PC-3 (cell line): ENCODE measurements around the gene ATG7. TPM values are rescaled to one million over a fixed set of nuclear protein-coding genes. Genes with fewer than 3 reads are reported as not detected.

Experiments
- ATAC-seq: fragments of 200-7000 bp; cut with Tn5 transposase; 2 replicates; pipeline ENCODE4 v1.9.1; 2020; ENCODE audit warnings: mild to moderate bottlenecking, moderate library complexity
- BruUV-seq: library from RNA; stranded (reverse); fragments of 400-500 nt; replicated peaks from 2 replicates; lab custom pipeline; 2021; lab: Mats Ljungman, UMichigan
- CTCF ChIA-PET: fragments of 300-600 bp; sonication (Branson Sonifier 250); formaldehyde crosslinking; loops from one replicate; lab custom pipeline; 2022; ENCODE audit warnings: antibody characterized with exemption; lab: Charles Lee
- POLR2A ChIA-PET: fragments of 300-600 bp; sonication (Branson Sonifier 250); formaldehyde crosslinking; loops from one replicate; lab custom pipeline; 2022; ENCODE audit warnings: antibody characterized with exemption; ENCODE audit not compliant: unreplicated experiment; lab: Charles Lee
- DNase-seq: peaks from one replicate; pipeline ENCODE4 v3.0.0-alpha.2; 2015
- H2AFZ ChIP-seq: fragments of 300-600 bp; sonication (generic); 2 replicates; pipeline ENCODE4 v1.6.0; 2016; ENCODE audit warnings: antibody characterized with exemption, low read length
- H3F3A ChIP-seq: fragments of 300-600 bp; sonication (generic); one replicate; pipeline ENCODE4 v1.6.0; 2017; ENCODE audit warnings: antibody characterized with exemption, low read length, control low read depth, mild to moderate bottlenecking; ENCODE audit not compliant: unreplicated experiment
- H3K27ac ChIP-seq: fragments of 300-600 bp; sonication (generic); 2 replicates; pipeline ENCODE4 v1.5.1; 2016; ENCODE audit warnings: mild to moderate bottlenecking, low read length
- H3K27me3 ChIP-seq: fragments of 300-600 bp; sonication (generic); 2 replicates; pipeline ENCODE4 v1.6.1; 2016; ENCODE audit warnings: low read length, mixed read lengths
- H3K36me3 ChIP-seq: fragments of 300-600 bp; sonication (generic); 2 replicates; pipeline ENCODE4 v1.6.1; 2016; ENCODE audit warnings: low read depth, mixed run types, low read length, mixed read lengths
- H3K4me1 ChIP-seq: fragments of 300-600 bp; sonication (generic); 2 replicates; pipeline ENCODE4 v1.5.1; 2016; ENCODE audit warnings: low read length; ENCODE audit not compliant: insufficient read depth
- H3K4me2 ChIP-seq: fragments of 300-600 bp; sonication (generic); 2 replicates; pipeline ENCODE4 v1.6.0; 2016; ENCODE audit warnings: low read length
- H3K4me3 ChIP-seq: fragments of 300-600 bp; sonication (generic); 2 replicates; pipeline ENCODE4 v1.5.1; 2016; ENCODE audit warnings: mild to moderate bottlenecking, low read length, mixed read lengths
- H3K79me2 ChIP-seq: fragments of 300-600 bp; sonication (generic); 2 replicates; pipeline ENCODE4 v1.6.1; 2017; ENCODE audit warnings: low read length, mixed read lengths
- H3K9ac ChIP-seq: fragments of 300-600 bp; sonication (generic); 2 replicates; pipeline ENCODE4 v1.6.0; 2016; ENCODE audit warnings: mild to moderate bottlenecking, low read length
- H3K9me2 ChIP-seq: fragments of 300-600 bp; sonication (generic); replicated peaks from 2 replicates; pipeline ENCODE4 v1.6.1; 2016; ENCODE audit warnings: mixed run types, low read length, mixed read lengths
- H3K9me3 ChIP-seq: fragments of 300-600 bp; sonication (generic); 2 replicates; pipeline ENCODE4 v1.6.1; 2016; ENCODE audit warnings: low read length, mixed read lengths
- H4K20me1 ChIP-seq: fragments of 300-600 bp; sonication (generic); 2 replicates; pipeline ENCODE4 v1.6.1; 2016; ENCODE audit warnings: low read length, mixed read lengths
- CTCF ChIP-seq: fragments of 300-600 bp; sonication (generic); conservative IDR thresholded peaks from 2 replicates; pipeline ENCODE4 v1.5.1; 2017; ENCODE audit warnings: antibody characterized with exemption, low read depth, mild to moderate bottlenecking, low read length
- EZH2 ChIP-seq: fragments of 300-600 bp; sonication (generic); IDR thresholded peaks from one replicate; pipeline ENCODE4 v1.6.1; 2017; ENCODE audit warnings: antibody characterized with exemption, mild to moderate bottlenecking, low read length; ENCODE audit not compliant: unreplicated experiment
- EZH2phosphoT487 ChIP-seq: fragments of 300-600 bp; sonication (generic); IDR thresholded peaks from 2 replicates; pipeline ENCODE4 v1.6.1; 2018; ENCODE audit warnings: mild to moderate bottlenecking, antibody characterized with exemption, low read length, borderline replicate concordance
- intact Hi-C: fragments of 100-400 bp; cut with micrococcal nuclease; formaldehyde crosslinking; loops from 2 replicates; pipeline ENCODE4 v1.9.0; 2023
- total RNA-seq: library from RNA; depleted of rRNA; stranded (reverse); fragments of >200 nt; gene quantifications from 2 replicates; pipeline ENCODE4 v1.2.3, GENCODE V29; 2014

Gene ATG7
- total RNA-seq, 1 experiment from 2014 or later, result 36.5 TPM

GRCh38 chr3:11602239-11602840, 330.1 kb downstream of the ATG7 start:
- peaks cover 75% of the 10 kb centered on the region for H3K79me2 ChIP-seq
- ATAC-seq (no peak), DNase-seq (no peak)
- peaks cover 6% of the 10 kb centered on the region; the same call in 1 of the 2 replicates for H3K36me3 ChIP-seq
- no peaks in the 10 kb centered on the region for H3K9me2 ChIP-seq
- no peaks in the 10 kb centered on the region for H3K27me3 ChIP-seq
- no TSS peak for BruUV-seq
- 0 out of 2 replicates have a peak overlapping the region, but pooled peaks have one; percentile 10 for H3K4me3 ChIP-seq
- peaks cover 13% of the 10 kb centered on the region for H4K20me1 ChIP-seq
- intact Hi-C loops, result no loop called here
- ChIA-PET CTCF (no interaction called here), POLR2A (no interaction called here)
- peaks cover 42% of the 10 kb centered on the region for H3K4me1 ChIP-seq
- H3K4me2 ChIP-seq, result peak overlapping the region; percentile 80
- H2AFZ ChIP-seq, result no peak overlapping the region
- H3K9ac ChIP-seq, result peak overlapping the region; percentile 18; the same call in 1 of the 2 replicates
- H3F3A ChIP-seq, result peaks cover 6% of the 10 kb centered on the region
- H3K9me3 ChIP-seq, result no peaks in the 10 kb centered on the region
- peak overlapping the region; percentile 88 for H3K27ac ChIP-seq
- TF ChIP-seq EZH2, result no peak
- no peak for TF ChIP-seq CTCF
- TF ChIP-seq EZH2phosphoT487, result no peak

DNA sequence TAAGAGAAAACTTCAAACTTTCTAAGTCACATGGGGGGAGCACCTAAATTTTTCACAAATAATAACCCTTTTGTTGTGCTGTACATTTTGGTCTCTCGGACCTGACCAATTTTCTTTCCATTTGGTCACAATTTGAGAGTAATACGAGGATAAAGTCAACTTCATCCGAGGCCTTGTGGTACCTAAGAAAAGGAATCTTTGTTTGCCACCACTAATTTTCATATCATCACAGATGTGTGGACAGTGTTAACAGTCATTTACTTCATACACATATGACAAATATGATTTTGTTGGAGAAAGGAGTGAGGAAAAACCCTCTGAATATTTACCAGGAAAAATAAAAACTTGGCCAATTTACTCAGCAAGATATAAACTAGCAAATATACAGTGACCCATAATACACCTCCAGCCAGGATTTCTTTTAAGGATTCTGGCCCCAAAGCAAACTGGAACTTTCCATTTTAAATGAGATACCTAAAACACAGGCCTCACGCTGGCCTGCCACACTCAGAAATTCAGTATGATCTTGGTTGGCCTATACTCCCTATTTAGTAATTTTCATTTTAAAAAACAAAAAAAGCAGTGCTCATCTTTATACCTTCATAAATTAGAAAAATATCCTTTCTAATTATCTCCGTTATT, 330.8 kb downstream of the ATG7 start:
- Histone ChIP-seq H3K79me2 (peaks cover 75% of the 10 kb centered on the region), H3K9me2 (no peaks in the 10 kb centered on the region), H3K4me1 (peaks cover 42% of the 10 kb centered on the region), H3K4me2 (peak overlapping the region; percentile 80), H3K9me3 (no peaks in the 10 kb centered on the region), H3K4me3 (no peak overlapping the region), H3K27me3 (no peaks in the 10 kb centered on the region), H3F3A (peaks cover 6% of the 10 kb centered on the region), H2AFZ (no peak overlapping the region), H3K36me3 (peaks cover 2% of the 10 kb centered on the region; the same call in 1 of the 2 replicates), H3K9ac (no peak overlapping the region), H4K20me1 (peaks cover 19% of the 10 kb centered on the region), H3K27ac (peak overlapping the region; percentile 88)
- no peak for TF ChIP-seq EZH2phosphoT487
- no peak for TF ChIP-seq EZH2
- TF ChIP-seq CTCF, result no peak
- CTCF ChIA-PET, result no interaction called here
- POLR2A ChIA-PET, result no interaction called here
- BruUV-seq, result no TSS peak
- DNase-seq, result no peak
- intact Hi-C loops, result no loop called here
- ATAC-seq, result no peak

DNA sequence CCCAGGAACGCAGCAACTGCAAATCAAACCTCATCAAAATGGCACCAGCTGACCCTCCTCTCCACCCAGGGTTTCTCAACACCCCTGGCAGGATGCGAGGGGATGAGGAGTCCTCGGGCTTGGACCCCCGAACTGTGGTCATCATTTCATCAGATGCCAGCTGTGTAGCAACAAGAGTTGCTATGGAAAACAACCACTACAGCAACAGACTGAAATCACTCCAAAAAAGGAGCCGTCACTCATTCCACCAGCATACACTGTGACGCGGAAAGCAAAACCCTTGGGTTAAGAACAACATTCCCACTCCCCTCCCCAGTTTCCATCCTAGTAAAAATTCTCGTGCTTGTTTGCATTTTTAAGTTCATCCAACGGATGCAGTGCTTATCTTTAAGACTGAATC, 331.4 kb downstream of the ATG7 start:
- TF ChIP-seq EZH2 (no peak), CTCF (no peak), EZH2phosphoT487 (no peak)
- intact Hi-C loops, result no loop called here
- no peak overlapping the region for H2AFZ ChIP-seq
- H3K27ac ChIP-seq, result 0 out of 2 replicates have a peak overlapping the region, but pooled peaks have one; percentile 88
- no peaks in the 10 kb centered on the region for H3K9me3 ChIP-seq
- no peaks in the 10 kb centered on the region for H3K9me2 ChIP-seq
- no peak for DNase-seq
- H3K4me2 ChIP-seq, result no peak overlapping the region
- H3K36me3 ChIP-seq, result peaks cover 2% of the 10 kb centered on the region; the same call in 1 of the 2 replicates
- CTCF ChIA-PET, result no interaction called here
- ATAC-seq, result no peak
- no peaks in the 10 kb centered on the region for H3K27me3 ChIP-seq
- H4K20me1 ChIP-seq, result peaks cover 19% of the 10 kb centered on the region
- POLR2A ChIA-PET, result no interaction called here
- BruUV-seq, result no TSS peak
- peaks cover 75% of the 10 kb centered on the region for H3K79me2 ChIP-seq
- H3K9ac ChIP-seq, result no peak overlapping the region
- peaks cover 6% of the 10 kb centered on the region for H3F3A ChIP-seq
- H3K4me3 ChIP-seq, result no peak overlapping the region
- H3K4me1 ChIP-seq, result peaks cover 42% of the 10 kb centered on the region
